Medulla oblongata (tissue), 1 donor: ENCODE results near the gene CHRNA4.
"Not testable (repeated sequence)": the region's sequence is repeated elsewhere in the genome, so short reads cannot be mapped to it uniquely, and the experiment has no call there.

Source experiments
- DNase-seq: peaks from one replicate; pipeline ENCODE4 v3.0.0-alpha.2; 2015; ENCODE audit errors: extremely low spot score

CHRNA4 gene

DNA sequence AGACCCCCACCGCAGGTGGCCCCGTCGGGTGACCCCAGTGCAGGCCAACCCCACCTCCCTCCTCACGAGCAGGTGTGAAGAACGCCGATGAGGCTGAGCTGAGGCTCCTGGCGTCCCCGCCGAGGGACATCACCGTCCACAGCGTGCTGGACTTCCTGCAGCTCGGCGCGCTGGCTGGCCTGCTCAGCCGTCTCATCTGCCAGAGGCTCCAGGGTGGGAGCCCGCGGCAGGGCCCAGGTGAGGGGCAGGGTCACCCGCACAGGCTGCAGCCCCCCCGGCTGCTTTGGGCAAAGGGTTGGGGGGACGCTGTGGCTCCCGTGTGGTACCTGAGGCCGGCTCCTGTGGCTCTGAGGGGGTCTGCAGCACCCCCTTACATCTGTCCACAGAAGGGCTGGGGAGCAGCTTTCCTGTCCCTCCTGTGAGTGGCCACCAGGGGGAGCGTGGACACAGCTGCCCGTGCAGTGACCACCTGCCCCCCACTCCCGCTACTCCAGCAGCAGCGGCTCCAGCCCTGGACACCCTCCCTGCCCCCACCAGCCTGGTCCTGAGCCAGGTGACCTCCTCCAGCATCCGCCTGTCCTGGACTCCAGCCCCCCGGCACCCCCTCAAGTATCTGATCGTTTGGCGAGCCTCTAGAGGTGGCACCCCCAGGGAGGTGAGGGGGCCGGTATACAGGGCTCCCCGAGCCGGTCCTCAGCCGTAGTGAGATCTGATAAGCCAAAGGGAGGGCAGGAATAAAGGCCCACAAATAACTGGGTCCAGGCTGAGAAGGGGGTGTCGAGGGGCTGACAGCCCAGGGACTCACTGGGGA is 51.7 kb downstream of the CHRNA4 start:
- no peak for DNase-seq

DNA sequence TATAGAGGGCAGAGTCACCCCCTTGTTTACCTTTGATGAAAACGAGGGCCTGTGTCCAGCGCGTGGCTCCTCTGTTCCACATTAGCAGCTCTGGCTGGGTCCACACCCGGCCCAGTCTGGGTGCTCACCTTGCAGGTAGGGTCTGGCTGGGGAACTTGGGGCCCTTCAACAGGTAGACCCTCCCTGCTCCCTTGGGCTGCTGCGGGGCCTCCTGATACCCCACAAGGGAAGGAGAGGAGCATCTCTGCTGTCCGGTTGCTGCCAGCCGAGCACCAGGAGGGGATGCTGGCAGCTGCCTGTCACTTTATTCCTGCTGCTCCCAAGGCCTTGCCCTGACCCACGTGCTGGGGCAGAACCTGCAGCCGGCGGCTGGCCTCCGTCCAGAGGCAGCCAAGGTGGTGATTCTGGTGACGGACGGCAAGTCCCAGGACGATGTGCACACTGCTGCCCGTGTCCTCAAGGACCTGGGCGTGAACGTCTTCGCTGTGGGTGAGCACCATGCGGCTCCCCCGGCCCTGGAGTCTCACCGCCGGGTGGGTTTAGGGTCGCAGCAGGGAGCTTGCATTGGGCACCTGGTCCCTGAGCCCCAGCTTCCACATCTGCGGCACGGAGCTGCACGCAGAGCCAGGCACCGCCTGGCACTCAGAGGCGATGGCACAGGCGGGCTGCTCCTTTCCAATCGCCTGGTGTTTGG is 52.8 kb downstream of the CHRNA4 start:
- DNase-seq, result no peak

DNA sequence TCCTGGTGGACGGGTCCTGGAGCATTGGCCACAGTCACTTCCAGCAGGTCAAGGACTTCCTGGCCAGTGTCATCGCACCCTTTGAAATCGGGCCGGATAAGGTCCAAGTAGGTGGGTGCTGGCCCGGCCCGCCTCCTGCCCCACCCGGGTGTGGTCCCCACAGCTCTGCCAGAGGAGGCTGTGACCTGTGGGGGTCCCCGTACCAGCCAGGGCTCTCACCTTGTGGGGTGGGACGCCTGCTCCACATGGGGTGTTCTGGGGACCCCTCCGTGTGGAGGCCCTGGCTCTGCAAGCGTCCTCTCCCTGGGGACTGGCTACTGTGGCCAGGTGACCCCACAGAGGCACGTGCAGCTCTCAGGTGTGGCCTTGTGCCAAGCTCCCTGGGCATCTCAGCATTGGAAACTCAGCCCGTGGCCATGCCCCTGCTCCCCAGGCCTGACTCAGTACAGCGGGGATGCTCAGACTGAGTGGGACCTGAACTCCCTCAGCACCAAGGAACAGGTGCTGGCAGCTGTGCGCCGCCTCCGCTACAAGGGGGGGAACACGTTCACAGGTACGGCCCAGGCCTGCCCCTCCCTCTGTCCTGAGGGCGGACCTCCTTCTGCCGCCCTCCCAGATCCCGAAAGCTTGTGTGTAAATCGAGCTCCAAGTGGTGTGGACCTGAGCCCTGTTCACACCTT is 53.5 kb downstream of the CHRNA4 start:
- no peak for DNase-seq

DNA sequence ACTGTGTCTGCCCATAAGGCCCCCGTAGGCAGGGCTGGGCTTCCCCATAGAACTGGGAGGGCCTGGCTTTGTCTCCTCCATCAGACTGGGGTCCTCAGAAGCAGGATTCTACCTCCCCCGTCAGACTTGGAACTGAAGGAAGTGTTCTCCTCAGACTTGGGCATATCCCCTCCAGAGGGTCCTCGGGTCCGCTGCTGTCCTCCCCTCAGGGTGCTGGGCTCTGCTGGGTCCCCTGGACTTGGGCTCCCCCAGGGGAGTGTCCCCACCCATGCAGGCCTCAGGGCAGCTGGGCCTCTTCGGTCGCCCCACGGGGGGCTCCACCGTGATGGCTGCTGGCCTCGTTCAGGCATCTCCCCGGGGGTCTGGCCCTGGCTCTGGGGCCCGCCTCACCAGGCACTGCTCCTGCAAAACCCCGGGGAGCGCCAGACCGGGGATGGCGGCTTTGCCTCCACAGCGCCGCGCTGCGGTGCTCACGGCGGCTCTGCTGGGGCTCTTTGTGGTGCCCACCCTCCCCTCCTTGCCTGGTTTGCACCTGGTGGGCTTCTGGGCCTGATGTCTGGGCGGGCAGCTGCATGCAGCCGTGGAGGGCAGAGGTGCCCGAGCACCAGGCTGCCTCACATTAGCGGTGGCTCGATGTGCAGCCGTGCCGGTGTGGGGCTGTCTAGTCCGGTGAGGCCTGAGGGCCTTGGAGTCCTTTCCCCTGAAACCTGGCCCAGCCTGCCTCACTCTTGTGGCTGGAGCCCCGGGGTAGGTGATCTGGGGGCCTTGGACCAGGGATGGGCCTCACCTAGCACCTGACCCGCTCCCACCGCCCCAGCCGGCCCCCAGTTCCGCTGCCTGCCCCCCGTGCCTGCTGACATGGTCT is 54.2 kb downstream of the CHRNA4 start:
- DNase-seq, result no peak

DNA sequence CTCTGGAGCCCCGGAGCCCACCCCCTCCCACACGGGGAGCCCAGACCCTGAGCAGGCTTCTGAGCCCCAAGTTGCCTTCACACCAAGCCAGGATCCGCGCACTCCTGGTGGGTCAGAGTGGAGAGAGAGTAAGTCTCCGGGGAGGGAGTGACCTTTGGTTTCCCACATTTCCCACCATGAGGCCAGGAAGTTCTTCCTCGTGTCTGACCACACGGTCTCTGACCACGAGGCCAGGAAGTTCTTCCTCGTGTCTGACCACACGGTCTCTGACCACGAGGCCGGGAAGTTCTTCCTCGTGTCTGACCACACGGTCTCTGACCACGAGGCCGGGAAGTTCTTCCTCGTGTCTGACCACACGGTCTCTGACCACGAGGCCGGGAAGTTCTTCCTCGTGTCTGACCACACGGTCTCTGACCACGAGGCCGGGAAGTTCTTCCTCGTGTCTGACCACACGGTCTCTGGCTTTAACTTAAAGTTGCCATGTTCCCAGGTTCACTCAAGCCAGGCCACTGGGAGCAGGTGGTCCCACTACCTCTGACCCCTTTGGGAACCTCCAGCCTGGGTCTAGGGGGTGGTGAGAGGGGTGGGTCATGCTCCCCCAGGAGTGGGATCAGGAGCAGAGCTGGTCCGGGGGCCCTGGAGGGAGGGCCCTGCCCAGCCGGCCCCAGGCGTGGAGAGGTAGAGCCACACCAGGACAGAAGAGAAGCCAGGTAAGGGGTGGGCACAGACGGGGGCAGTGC is 55.0 kb downstream of the CHRNA4 start:
- DNase-seq, result not testable (repeated sequence)

DNA sequence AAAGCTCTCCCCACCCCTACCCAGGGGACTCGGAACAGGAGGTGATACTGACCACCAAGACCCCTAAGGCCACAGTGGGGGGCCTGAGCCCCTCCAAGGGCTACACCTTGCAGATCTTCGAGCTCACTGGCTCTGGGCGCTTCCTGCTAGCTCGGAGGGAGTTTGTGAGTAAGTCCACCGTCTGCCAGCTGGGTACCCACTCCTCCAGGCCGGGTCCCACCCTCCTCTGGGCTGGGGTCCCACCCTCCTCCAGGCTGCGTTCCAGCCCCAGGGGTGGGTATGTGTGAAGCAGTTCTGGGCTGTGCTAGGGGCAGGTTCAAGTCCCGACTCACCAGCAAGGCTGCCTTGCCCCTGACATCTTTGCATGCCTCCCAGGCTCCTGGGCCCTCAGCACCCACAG is 55.8 kb downstream of the CHRNA4 start:
- DNase-seq, result no peak

DNA sequence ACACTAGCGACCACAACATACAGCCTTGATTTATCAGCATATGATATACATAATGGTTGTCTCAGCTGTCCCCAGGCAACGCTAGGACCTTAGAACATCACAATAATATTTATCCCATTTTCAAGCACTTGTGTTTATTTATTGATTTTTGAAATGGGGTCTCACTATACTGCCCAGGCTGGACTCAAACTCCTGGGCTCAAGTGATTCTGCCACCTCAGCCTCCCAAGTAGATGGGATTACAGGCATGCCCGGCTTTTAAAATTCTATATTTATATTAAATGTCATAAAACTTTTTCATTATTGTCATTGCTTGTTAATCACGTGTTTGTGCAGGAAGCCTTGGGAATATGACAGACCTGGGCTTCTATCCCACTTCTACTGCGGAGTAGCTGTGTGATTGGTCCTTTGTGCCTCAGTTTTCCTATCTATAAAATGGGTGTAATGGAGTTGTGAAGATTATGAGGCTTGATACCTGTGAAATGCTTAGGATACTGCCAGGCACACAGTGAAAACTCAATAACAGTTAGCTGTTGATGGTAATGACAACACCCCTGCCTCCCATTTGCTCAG is 58.0 kb downstream of the CHRNA4 start:
- no peak for DNase-seq

DNA sequence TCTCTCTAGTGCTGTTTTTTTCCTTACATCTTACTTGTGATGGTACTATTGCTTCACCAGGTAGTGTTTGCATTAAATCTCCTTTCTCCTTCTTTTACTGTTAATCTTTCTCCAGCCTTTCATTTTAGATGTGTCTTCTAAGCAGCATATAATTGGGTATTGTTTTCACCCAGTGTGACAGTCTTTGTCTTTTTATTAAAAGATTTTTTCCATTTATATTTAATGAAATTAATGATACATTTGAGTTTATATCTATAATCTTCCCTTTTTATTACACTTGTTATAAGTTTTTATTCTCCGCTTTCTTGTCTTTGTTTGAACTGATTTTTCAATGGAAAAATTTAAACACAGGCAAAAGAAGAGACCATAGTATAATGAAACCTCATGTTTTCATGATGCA is 59.5 kb downstream of the CHRNA4 start:
- no peak for DNase-seq

DNA sequence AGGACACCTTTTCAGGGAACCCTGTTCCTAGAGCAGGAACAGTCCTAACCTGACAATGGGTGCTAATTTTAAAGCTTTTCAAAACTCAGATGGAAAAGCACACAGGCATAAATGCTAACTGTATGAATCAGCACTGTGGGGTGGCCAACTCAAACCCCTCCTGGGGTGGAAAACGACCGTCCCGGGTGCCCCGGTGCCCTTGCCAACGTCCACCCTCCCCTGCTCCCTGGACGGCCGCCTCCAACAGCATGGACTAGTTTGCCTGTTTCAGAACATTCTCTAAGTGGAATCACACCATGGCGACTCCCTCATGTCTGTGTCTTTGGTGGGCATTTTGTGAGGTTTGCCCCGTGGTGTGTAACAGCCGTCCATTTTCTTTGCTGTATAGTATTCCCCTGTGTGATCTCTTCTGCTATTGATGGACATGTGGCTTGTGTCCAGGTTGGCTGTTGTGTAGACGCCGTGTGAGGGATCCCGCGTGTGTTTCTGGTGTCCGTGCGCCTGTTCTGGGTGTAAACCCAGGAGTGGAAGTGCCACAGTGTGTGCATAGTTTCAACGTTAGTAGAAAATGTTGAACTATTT is 62.3 kb downstream of the CHRNA4 start:
- no peak for DNase-seq

DNA sequence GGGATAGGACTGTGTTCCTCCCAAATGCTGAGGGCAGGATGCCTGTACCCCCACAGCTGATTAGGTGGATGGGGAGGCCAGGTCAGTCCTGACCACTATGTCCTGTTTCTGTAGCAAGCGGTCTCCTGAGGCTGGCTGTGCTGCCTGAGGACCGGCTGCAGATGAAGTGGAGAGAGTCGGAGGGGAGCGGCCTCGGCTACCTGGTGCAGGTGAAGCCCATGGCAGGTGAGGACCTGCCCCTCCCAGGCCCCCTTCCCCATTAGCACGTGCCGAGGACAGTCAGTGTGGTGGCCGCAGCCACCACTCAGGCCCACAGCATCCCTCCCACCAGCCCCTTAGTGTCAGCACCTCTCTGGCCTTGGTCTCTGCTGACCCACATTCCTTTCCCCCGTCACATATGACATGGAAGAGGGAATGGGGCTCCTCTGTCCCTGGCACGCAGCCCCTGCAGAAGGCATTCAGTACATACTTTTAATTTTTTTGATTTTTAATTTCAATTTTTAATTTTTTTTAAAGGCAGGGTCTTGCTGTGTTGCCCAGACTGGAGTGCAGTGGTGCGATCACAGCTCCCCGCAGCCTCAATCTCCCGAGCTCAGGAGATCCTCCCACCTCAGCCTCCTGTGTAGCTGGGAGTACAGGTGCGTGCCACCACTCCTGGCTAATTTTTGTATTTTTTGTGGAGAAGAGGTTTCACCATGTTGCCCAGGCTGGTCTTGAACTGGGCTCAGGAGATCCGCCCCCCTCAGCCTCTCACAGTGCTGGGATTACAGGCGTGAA is 63.2 kb downstream of the CHRNA4 start:
- no peak for DNase-seq

DNA sequence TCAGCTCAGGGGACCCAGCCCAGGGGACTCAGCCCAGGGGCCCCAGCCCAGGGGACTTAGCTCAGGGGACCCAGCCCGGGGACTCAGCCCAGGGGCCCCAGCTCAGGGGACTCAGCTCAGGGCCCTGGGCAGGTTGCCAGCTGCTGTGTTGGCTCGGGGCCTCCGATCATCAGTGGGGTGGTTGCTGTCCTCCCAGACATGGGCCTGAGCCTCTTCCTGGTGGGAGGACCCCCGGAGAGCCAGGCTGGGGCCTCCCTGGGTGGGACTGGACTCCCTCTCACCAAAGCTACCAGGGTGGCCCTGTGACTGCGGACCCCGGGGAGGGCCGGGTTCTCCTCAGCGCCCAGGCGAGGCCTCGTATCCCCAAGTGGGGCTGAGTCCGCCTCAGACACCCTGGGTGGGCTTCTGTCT is 63.8 kb downstream of the CHRNA4 start:
- DNase-seq, result no peak

DNA sequence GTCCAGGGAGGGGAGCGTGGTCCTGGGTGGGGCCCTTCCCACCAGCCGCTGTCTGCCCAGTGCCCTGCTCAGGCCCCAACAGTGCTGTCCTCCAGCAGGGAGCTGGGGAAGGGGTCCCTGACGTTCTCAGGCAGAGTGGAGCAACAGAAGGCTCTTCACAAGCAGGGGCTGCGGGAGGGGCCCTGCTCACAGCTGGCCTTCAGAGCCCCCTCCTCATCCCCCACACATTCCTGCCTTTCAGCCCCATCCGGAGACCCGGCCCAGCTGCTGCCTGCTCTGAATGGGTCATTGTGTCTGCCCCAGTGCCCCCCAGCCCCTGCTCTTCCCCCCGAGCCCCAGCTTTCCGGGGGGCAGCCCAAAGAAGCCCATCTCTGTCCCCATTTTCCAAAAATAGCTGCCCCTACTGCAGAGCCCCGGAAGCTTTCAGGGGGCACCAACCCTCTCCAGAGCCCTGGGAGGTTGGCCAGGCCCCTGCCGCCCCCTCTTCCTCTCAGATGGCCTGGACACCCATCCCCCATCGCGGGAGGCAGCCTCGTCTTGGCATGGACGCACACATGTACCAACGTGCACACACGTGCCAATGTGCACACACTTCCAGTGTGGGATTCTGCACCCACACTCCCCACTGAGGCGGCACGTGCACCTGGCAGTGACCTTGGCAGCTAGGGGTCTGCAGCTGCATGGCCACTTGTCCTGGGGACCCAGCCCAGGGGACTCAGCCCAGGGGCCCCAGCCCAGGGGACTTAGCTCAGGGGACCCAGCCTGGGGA is 64.4 kb downstream of the CHRNA4 start:
- no peak for DNase-seq

DNA sequence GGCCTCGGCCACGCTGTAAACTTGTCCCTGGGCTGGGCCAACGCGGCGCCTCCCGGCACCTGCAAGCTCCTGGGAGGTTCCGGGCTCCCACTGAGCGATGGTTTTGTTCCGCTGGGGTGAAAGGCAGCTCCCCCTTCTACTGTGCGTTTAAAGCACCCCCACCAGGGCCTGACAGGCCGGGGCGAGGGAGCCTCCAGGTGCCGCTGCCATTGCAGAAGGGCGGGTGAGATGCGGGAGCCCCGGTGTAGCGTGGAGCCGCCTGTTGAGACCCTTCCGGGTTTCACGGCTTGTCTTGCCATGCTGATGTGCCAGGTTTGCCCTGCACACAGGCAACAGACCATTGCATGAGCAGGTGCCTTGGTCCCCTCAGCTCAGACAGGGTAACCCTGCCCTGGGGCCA is 65.3 kb downstream of the CHRNA4 start:
- no peak for DNase-seq

DNA sequence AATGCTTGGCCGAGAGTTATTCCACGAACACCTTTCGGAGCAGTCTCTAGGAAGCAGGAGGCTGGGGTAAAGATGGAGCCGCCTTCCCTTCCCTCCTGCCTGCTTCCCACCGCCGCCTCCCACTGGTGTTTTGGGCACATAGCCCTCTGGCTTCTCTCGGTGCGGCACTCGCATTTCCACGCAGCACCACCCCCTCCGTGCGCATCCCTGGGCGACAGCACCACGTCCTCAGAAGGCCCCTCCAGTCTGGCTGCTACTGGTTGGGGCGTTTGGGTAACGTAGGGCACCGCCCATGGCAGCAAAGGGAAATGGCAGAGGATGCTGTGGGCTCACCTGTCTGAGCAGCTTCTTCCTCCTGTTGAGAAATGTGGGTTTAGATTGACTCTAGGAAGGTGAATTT is 65.7 kb downstream of the CHRNA4 start:
- no peak for DNase-seq

DNA sequence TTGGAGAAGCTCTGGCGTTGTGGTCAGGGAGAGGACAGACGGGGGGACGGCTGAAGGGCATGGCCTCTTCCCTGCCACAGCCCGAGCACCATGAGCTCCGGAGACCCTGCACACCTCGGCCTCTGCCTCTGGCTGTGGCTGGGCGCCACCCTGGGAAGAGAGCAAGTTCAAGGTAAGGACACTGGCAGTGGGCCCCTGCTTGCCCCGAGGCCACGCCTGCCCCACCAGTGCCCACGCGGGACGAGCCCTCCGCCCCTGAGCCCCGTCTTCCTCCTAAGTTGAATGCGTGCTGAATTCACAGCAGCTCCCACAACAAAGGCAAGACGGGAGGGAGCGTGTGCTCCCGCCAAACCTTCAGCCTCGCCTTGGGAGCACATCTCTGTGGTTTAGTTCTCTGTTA is 66.1 kb downstream of the CHRNA4 start:
- no peak for DNase-seq

DNA sequence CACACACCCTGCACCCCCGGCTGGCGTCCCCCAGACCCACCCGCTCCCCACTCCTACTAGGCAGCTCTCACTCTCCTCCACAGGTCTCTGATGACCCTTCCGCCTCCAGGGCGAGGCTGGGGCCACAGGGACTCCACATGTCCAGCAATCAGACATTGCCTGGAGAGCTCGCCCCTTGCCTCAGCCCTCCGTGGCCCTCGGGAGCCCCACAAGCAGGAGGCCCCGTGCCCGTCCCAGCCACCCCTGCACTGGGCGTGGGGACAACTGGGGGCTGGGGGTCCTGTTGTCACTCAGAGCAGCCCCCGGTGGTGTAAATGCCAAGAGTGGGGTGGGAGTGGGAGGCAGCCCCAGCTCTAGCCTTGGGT is 66.6 kb downstream of the CHRNA4 start:
- DNase-seq, result no peak

DNA sequence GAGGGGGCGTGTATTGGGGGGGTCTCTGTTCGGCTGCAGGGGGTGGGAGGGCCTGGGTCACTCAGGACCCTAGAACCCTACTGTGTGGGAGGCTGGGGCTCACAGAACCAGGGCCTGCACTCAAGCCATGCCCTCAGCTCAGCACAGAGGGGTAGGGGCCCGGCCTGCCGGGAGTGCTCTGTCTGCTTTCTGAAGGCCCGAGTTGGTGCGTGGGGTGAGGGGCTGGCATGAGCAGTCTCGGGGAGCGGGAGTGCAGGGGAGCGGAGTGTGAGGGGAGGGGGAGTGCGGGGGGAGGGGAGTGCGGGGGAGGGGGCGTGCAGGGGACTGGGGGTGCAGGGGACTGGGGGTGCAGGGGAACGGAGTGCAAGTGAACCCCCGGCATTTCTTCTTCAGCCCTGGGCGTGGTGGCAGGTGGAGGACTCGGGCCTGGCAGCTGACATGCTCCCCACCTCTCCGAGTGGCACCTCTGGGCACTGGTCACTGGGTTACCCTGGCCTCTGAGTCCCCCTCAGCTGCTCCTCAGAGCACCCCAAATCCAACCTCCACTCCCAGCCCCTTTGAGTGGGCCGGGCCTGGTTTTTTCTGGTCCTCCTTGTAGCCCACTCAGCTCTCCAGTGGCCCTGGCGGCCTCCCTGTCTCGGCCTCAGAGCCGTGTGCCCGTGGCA is 67.1 kb downstream of the CHRNA4 start:
- DNase-seq, result no peak

DNA sequence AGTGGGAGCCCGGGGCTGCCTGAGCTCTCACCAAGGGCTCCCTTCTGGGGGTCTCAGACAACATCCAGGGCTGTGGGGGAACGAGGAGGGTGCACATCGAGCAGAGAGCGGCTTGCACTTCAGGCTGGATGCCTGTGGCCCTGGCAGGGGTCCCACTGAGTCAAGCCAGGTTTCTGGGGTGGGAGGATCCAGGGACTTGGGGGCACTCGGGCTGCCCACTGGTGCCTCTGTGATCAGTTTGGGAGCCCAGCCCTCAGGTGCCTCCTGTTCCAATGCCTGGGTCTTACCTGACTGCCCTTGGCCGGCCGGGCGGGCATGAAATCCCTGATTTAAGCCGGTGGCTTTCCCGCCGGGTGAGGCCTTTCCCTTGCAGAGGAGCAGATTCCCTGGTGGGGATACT is 67.7 kb downstream of the CHRNA4 start:
- no peak for DNase-seq
